Lung (tissue), 12 donors: ENCODE results near the gene PHACTR3. TPM values are rescaled to one million over a fixed set of nuclear protein-coding genes. Genes with fewer than 3 reads are reported as not detected.

Experiments used
- ATAC-seq: fragments of 200-7000 bp; cut with Tn5 transposase; one replicate; pipeline ENCODE4 v1.9.1; 2020; ENCODE audit warnings: moderate number of reproducible peaks; ENCODE audit not compliant: insufficient read depth, low FRiP score
- DNase-seq, 3 donors: peaks; one replicate each; pipeline ENCODE4 v3.0.0-alpha.2; 2013 to 2017
- H3K27ac ChIP-seq, 2 donors: one replicate each; pipeline ENCODE4 v1.5.1; 2013; ENCODE audit warnings: mild to moderate bottlenecking in 2 of 2, moderate library complexity in 2 of 2, control low read depth in 1 of 2, inconsistent platforms in 1 of 2, low read depth in 1 of 2, low read length in 1 of 2
- H3K27me3 ChIP-seq, 3 donors: one replicate each; pipeline ENCODE4 v1.5.1; 2013; ENCODE audit warnings: low read length in 2 of 3; ENCODE audit not compliant: control insufficient read depth in 3 of 3, insufficient read depth in 3 of 3
- H3K36me3 ChIP-seq, 4 donors: one replicate each; pipeline ENCODE4 v1.5.1; 2013; ENCODE audit warnings: low read length in 4 of 4, mild to moderate bottlenecking in 1 of 4, moderate library complexity in 1 of 4; ENCODE audit not compliant: control insufficient read depth in 4 of 4, insufficient read depth in 4 of 4
- H3K4me1 ChIP-seq, 5 donors: one replicate each; pipeline ENCODE4 v1.5.1; 2013; ENCODE audit warnings: low read length in 5 of 5, mild to moderate bottlenecking in 2 of 5, moderate library complexity in 1 of 5; ENCODE audit not compliant: control insufficient read depth in 5 of 5, insufficient read depth in 5 of 5
- H3K4me3 ChIP-seq: one replicate; pipeline ENCODE4 v1.5.1; 2013; ENCODE audit warnings: mild to moderate bottlenecking, control low read depth, moderate library complexity
- H3K9ac ChIP-seq, 2 donors: one replicate each; pipeline ENCODE4 v1.5.1; 2013; ENCODE audit warnings: low read length in 2 of 2, control low read depth in 1 of 2; ENCODE audit not compliant: insufficient read depth in 1 of 2
- H3K9me3 ChIP-seq, 4 donors: one replicate each; pipeline ENCODE4 v1.5.1; 2013; ENCODE audit warnings: low read length in 3 of 4, mild to moderate bottlenecking in 1 of 4, moderate library complexity in 1 of 4; ENCODE audit not compliant: control insufficient read depth in 4 of 4, insufficient read depth in 3 of 4
- CTCF ChIP-seq: IDR thresholded peaks from 2 replicates; pipeline ENCODE4 v1.5.1; 2012; ENCODE audit warnings: mild to moderate bottlenecking; ENCODE audit errors: control extremely low read depth, extremely low read depth
- WGBS, 2 donors: extraction: QIAGEN DNeasy Blood & Tissue Kit; methylation state at CpG; one replicate each; pipeline ENCODE4 v1.1.7; 2013; 5-methylcytosine and 5-hydroxymethylcytosine counted together
- polyA plus RNA-seq, 2 donors: library from polyadenylated mRNA; stranded (reverse); fragments of 200-250 nt; gene quantifications; one replicate each; pipeline ENCODE4 v1.2.1, GENCODE V29; 2013
- total RNA-seq, 2 donors: library from RNA; depleted of rRNA in 1 of 2; stranded (reverse); fragments of >200 nt in 1 of 2; gene quantifications; one replicate each; pipeline ENCODE4 v1.2.1, GENCODE V29; 2014 to 2021
- donor health status: control.
- donor health status: control.
- donor health status: Bipolar disorder and iron deficiency.
- donor health status: healthy.
- donor health status: DM: yes; HTN: yes; CAD: no.

PHACTR3 gene
- total and polyA plus RNA-seq, 4 donors, result 3.8 to 12.0 (median 5.9) TPM

- ATAC-seq (no peak), DNase-seq (no peak)
- peak overlapping the region in 1 of 2 donors; percentile 76 for H3K27ac ChIP-seq
- H3K27me3 ChIP-seq, result no peaks in the 10 kb centered on the region
- 87 to 89% methylated on average over 5 of the region's 5 CpGs for WGBS, 2 donors
- no peaks in the 10 kb centered on the region for H3K36me3 ChIP-seq
- peaks cover 4 to 25% (median 9%) of the 10 kb centered on the region in 5 donors for H3K4me1 ChIP-seq
- no peak overlapping the region for H3K9ac ChIP-seq
- H3K9me3 ChIP-seq, result no peaks in the 10 kb centered on the region
- no peak for TF ChIP-seq CTCF
- no peak overlapping the region for H3K4me3 ChIP-seq
Measured at GRCh38 chr20:59839400-59839799, 235.1 kb downstream of the PHACTR3 start.

GRCh38 chr20:59845472-59845871 is 241.1 kb downstream of the PHACTR3 start:
- no peak for DNase-seq
- no peak for TF ChIP-seq CTCF
- H3K36me3 ChIP-seq, result peaks cover 0 to 2% (median 0%) of the 10 kb centered on the region in 4 donors
- H3K4me1 ChIP-seq, result peaks cover 0 to 3% (median 0%) of the 10 kb centered on the region in 5 donors
- no peak overlapping the region for H3K27ac ChIP-seq
- no peak for ATAC-seq
- no peak overlapping the region for H3K9ac ChIP-seq
- H3K27me3 ChIP-seq, result no peaks in the 10 kb centered on the region
- no peak overlapping the region for H3K4me3 ChIP-seq
- WGBS, 2 donors, result 78 to 86% methylated on average over 3 of the region's 3 CpGs
- H3K9me3 ChIP-seq, result no peaks in the 10 kb centered on the region

DNA sequence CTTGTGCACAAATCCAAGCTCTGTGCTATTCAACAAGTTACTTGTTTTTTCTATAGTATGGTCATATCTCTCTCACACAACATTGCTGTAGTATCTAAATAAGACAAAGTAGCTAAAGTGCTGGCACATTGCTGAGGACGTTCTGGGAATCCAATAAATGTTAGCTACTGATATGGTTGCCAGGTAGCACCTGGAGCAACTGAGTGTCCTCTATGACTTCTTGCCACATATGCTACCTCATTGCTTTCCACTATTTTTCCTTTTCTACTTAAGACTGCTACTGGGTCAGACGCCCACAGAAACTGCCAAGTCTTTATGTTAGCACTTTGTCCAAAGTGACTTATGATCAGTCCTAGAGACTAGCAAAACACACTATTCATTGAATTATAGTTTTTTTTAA is 243.8 kb downstream of the PHACTR3 start:
- peaks cover 0 to 3% (median 0%) of the 10 kb centered on the region in 5 donors for H3K4me1 ChIP-seq
- no peak for TF ChIP-seq CTCF
- H3K36me3 ChIP-seq, result peaks cover 0 to 2% (median 0%) of the 10 kb centered on the region in 4 donors
- no peak overlapping the region for H3K9ac ChIP-seq
- no peak overlapping the region for H3K4me3 ChIP-seq
- ATAC-seq, result no peak
- DNase-seq, result no peak
- H3K27me3 ChIP-seq, result no peaks in the 10 kb centered on the region
- 73 to 79% methylated on average over 2 of the region's 2 CpGs for WGBS, 2 donors
- no peaks in the 10 kb centered on the region for H3K9me3 ChIP-seq
- no peak overlapping the region for H3K27ac ChIP-seq
